Mammary microvascular endothelial cell (primary cell): Measurements from ENCODE around the gene SMIM29. TPM values are rescaled to one million over a fixed set of nuclear protein-coding genes. Genes with fewer than 3 reads are reported as not detected.

Experiments used
- total RNA-seq: library from RNA; depleted of rRNA; stranded (reverse); fragments of >200 nt; gene quantifications from 2 replicates; pipeline ENCODE4 v1.2.3, GENCODE V29; 2015

SMIM29 gene
- total RNA-seq = 39.8 and 45.3 TPM in 2 replicates

GRCh38 chr6:34248727-34249468 lies at the start of gene SMIM29:
TSS of gene SMIM29 (minus strand) at chr6:34249006. CDS start at chr6:34247791, 1,215 bp downstream.

GRCh38 chr6:34236443-34237315 lies 12.1 kb downstream of the SMIM29 start, which contains the start of gene HMGA1:
TSS of gene HMGA1 (plus strand) at chr6:34236873. CDS start at chr6:34240781, 3,908 bp downstream.

Other genes starting within 250 kb of the SMIM29 start
- gene GRM4, start 102.9 kb downstream of the SMIM29 start, total RNA-seq = not detected in 2 replicates
- gene HMGA1, start 12.1 kb downstream of the SMIM29 start, total RNA-seq = 1,100 and 1,150 TPM in 2 replicates
- 16.7 and 17.0 TPM in 2 replicates for gene NUDT3, start 143.7 kb upstream of the SMIM29 start, total RNA-seq
- 3,687 and 3,812 TPM in 2 replicates for gene RPS10, start 177.1 kb upstream of the SMIM29 start, total RNA-seq
- gene PACSIN1, start 217.1 kb upstream of the SMIM29 start, total RNA-seq = not detected in 2 replicates